ENCODE results near the gene KLHL3.

DNA sequence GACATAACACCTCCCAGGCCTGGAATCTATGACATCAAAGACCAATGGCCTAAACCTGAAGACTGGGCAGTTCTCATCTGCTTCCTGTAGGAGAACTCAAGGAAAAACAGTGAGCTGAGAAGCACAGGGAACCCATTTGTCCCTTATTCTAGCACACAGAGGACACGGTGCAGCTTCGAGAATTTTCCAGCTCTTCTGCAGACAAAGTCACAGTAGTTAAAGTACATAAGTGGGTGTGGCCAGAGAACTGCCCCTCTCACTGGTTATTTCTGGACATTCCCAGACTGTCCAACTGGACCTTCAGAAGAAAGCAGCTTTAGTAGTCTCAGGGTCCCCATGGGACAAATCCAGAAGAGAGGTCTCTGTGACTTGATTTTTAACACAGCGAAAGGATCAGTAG lies 114.6 kb downstream of the KLHL3 start:
- TF ChIP-seq CTCF (IDR thresholded peaks at IDR 0.05; ENCODE audit: low read depth, low read length, missing input control) (no peak), MAX (IDR thresholded peaks at IDR 0.05) (no peak), HNF4A (conservative IDR thresholded peaks at IDR 0.05) (no peak), TAF1 (conservative IDR thresholded peaks at IDR 0.05) (no peak), YY1 (IDR thresholded peaks at IDR 0.05) (no peak), SP1 (IDR thresholded peaks at IDR 0.05) (no peak), RXRA (IDR thresholded peaks at IDR 0.05) (no peak), GABPA (IDR thresholded peaks at IDR 0.05 in 1 of 2, conservative IDR thresholded peaks at IDR 0.05 in 1 of 2) (no peak), FOXA1 (IDR thresholded peaks at IDR 0.05) (no peak), JUND (IDR thresholded peaks at IDR 0.05) (no peak), ATF3 (IDR thresholded peaks at IDR 0.05) (no peak), RAD21 (IDR thresholded peaks at IDR 0.05) (no peak)

Data from liver (tissue), 3 donors.